SK-N-SH treated with all-trans-retinoic acid at 6 μM for 48 hours (cell line): ENCODE results near the gene HEPN1.

Experiments used
- POU6F1 ChIP-seq: fragments of 250-450 bp; sonication (Bioruptor Pico); IDR thresholded peaks from 2 replicates; pipeline ENCODE4 v1.8.0; 2021; ENCODE audit warnings: low read depth, mild to moderate bottlenecking, moderate library complexity, borderline replicate concordance
- ZFP30 ChIP-seq: fragments of 450-650 bp; formaldehyde crosslinking; IDR thresholded peaks from 2 replicates; pipeline ENCODE4 v1.5.0; 2022; ENCODE audit warnings: mild to moderate bottlenecking, moderate library complexity

- TF ChIP-seq POU6F1 (CRISPR knock-in tag) (no peak), ZFP30 (CRISPR knock-in tag) (no peak)
These were observed 49.1 kb upstream of the HEPN1 start for GRCh38 chr11:124869856-124870387.
